Vagina (tissue), 2 donors: ENCODE measurements around the gene ARHGAP26.

Source experiments
- POLR2A ChIP-seq, 2 donors: fragments of 450-650 bp; IDR thresholded peaks; one replicate each; pipeline ENCODE4 v1.6.1; 2017; ENCODE audit warnings: antibody characterized with exemption in 2 of 2, mild to moderate bottlenecking in 2 of 2, moderate library complexity in 2 of 2
- TF ChIP-seq, protein P1 (sequence below), 3 experiments: fragments of 450-650 bp in 2 of 3; fragments of 200-600 bp in 1 of 3; sonication (generic) in 1 of 3; IDR thresholded peaks; one replicate each; pipeline ENCODE4 v1.5.1; 2017 to 2019; ENCODE audit warnings: antibody characterized with exemption in 3 of 3, mild to moderate bottlenecking in 2 of 3, moderate library complexity in 2 of 3

DNA sequence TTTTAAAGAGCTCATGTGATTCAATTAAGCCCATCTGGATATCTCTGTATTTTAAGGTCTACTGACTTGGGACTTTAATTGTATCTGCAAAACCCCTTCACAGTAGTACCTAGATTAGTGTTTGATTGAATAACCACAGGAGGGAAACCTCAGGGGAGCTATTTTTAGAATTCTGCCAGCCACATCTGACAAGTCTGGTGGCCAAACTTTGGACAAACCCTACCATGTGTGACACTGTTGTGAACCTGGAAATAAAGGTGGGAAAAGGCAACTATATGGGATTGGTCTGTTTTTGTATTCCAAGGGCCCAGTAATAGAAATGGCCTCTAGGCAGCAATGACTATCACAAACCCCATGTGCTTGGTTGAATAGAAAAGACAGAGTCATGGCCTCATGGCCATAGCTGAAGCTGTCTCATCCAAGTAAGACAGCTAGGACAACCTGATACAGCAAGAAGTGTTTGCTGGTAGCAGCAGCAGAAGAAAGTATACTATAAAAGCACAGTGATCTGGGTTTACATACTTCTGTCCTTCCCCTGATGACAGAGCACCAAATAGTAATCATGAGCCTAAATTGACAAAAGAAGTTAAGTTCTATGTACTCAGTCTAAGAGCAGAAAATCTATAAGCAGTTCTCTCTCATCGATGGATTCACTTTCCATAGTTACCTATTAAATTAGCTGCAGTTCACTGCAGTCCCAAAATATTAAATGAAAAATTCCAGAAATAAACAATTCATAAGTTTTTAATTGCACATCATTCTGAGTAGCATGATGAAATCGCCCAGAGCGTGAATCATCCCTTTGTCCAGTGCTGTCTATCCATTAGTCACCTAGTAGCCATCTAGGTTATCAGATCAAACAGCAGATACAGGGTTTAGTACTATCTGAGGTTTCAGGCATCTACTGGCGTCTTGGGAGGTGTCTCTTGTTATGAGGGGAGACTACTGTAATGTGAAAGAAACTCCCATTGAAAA, 189.8 kb downstream of the ARHGAP26 start:
- TF ChIP-seq POLR2A (IDR thresholded peaks at IDR 0.05), result no peak
- TF ChIP-seq, protein P1, sequence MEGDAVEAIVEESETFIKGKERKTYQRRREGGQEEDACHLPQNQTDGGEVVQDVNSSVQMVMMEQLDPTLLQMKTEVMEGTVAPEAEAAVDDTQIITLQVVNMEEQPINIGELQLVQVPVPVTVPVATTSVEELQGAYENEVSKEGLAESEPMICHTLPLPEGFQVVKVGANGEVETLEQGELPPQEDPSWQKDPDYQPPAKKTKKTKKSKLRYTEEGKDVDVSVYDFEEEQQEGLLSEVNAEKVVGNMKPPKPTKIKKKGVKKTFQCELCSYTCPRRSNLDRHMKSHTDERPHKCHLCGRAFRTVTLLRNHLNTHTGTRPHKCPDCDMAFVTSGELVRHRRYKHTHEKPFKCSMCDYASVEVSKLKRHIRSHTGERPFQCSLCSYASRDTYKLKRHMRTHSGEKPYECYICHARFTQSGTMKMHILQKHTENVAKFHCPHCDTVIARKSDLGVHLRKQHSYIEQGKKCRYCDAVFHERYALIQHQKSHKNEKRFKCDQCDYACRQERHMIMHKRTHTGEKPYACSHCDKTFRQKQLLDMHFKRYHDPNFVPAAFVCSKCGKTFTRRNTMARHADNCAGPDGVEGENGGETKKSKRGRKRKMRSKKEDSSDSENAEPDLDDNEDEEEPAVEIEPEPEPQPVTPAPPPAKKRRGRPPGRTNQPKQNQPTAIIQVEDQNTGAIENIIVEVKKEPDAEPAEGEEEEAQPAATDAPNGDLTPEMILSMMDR (IDR thresholded peaks at IDR 0.05), result no peak
